Measurements from ENCODE around the gene PLXDC2.

PLXDC2 gene

GRCh38 chr10:19946245-19946644, 130.0 kb downstream of the PLXDC2 start:
- no peak for DNase-seq

- DNase-seq, result no peak
Observed at GRCh38 chr10:19946791-19947190, 130.6 kb downstream of the PLXDC2 start.

GRCh38 chr10:19947215-19947614, 131.0 kb downstream of the PLXDC2 start:
- DNase-seq, result no peak

GRCh38 chr10:19947656-19948055, 131.4 kb downstream of the PLXDC2 start:
- DNase-seq, result no peak

- no peak for DNase-seq
Observed at GRCh38 chr10:19952224-19953010, 136.2 kb downstream of the PLXDC2 start.

- no peak for DNase-seq
Observed at GRCh38 chr10:19954601-19955000, 138.4 kb downstream of the PLXDC2 start.

- no peak for DNase-seq
Observed at GRCh38 chr10:19956516-19957032, 140.3 kb downstream of the PLXDC2 start.

- no peak for DNase-seq
Observed at GRCh38 chr10:19958787-19959186, 142.6 kb downstream of the PLXDC2 start.

- no peak for DNase-seq
Observed at GRCh38 chr10:19961076-19962053, 145.1 kb downstream of the PLXDC2 start.

- no peak for DNase-seq
Observed at GRCh38 chr10:19964625-19965024, 148.4 kb downstream of the PLXDC2 start.

GRCh38 chr10:19966751-19967150, 150.5 kb downstream of the PLXDC2 start:
- no peak for DNase-seq

GRCh38 chr10:19967981-19968380, 151.7 kb downstream of the PLXDC2 start:
- DNase-seq, result no peak

- no peak for DNase-seq
Observed at GRCh38 chr10:19968745-19969144, 152.5 kb downstream of the PLXDC2 start.

- DNase-seq, result no peak
Observed at GRCh38 chr10:19970256-19970655, 154.0 kb downstream of the PLXDC2 start.

- DNase-seq, result no peak
Observed at GRCh38 chr10:19970717-19971116, 154.5 kb downstream of the PLXDC2 start.

GRCh38 chr10:19971343-19972052, 155.3 kb downstream of the PLXDC2 start:
- DNase-seq, result no peak

- DNase-seq, result no peak
Observed at GRCh38 chr10:19974138-19974537, 157.9 kb downstream of the PLXDC2 start.

- no peak for DNase-seq
Observed at GRCh38 chr10:19974554-19974953, 158.3 kb downstream of the PLXDC2 start.

- DNase-seq, result no peak
Observed at GRCh38 chr10:19977097-19977521, 160.9 kb downstream of the PLXDC2 start.

- DNase-seq, result no peak
Observed at GRCh38 chr10:19979628-19980027, 163.4 kb downstream of the PLXDC2 start.

GRCh38 chr10:19983880-19984565, 167.8 kb downstream of the PLXDC2 start:
- DNase-seq, result no peak

GRCh38 chr10:19985745-19986144, 169.5 kb downstream of the PLXDC2 start:
- no peak for DNase-seq

Measured in activated CD4-positive, alpha-beta T cell treated with anti-CD3 and anti-CD28 coated beads for 4 hours (primary cell).